CD4-positive, CD25-positive, alpha-beta regulatory T cell (primary cell): Measurements from ENCODE around the gene TSHB. TPM values are rescaled to one million over a fixed set of nuclear protein-coding genes. Genes with fewer than 3 reads are reported as not detected.

Experiments
- ATAC-seq, 2 donors: fragments of 150-1000 bp; cut with Tn5 transposase; one replicate each; pipeline ENCODE4 v1.10.0; 2021; ENCODE audit warnings: low read depth in 2 of 2, moderate number of reproducible peaks in 2 of 2, moderate library complexity in 1 of 2
- DNase-seq, 3 donors: peaks; one replicate each; pipeline versions ENCODE4 v3.0.0 to v3.0.0-alpha.2; 2012 to 2022; ENCODE audit warnings: mixed read lengths in 1 of 3
- H3K27ac ChIP-seq: one replicate; pipeline ENCODE4 v1.7.0; 2013; ENCODE audit warnings: mild to moderate bottlenecking, low read length; ENCODE audit not compliant: insufficient read depth, poor library complexity, severe bottlenecking
- H3K27me3 ChIP-seq: one replicate; pipeline ENCODE4 v1.7.0; 2013; ENCODE audit warnings: low read length; ENCODE audit not compliant: control insufficient read depth, insufficient read depth
- H3K36me3 ChIP-seq: one replicate; pipeline ENCODE4 v1.7.0; 2013; ENCODE audit warnings: mild to moderate bottlenecking, low read length, moderate library complexity; ENCODE audit not compliant: control insufficient read depth, insufficient read depth
- H3K4me1 ChIP-seq: 2 replicates; pipeline ENCODE4 v1.7.0; 2013; ENCODE audit warnings: mild to moderate bottlenecking, low read length; ENCODE audit not compliant: insufficient read depth, control insufficient read depth, poor library complexity, severe bottlenecking
- H3K4me3 ChIP-seq: one replicate; pipeline ENCODE4 v1.7.0; 2013; ENCODE audit warnings: low read depth, mild to moderate bottlenecking, low read length, moderate library complexity
- H3K9me3 ChIP-seq, 2 experiments: 1 replicate in 1 of 2; 2 replicates in 1 of 2; pipeline ENCODE4 v1.7.0; 2013; ENCODE audit warnings: low read length in 2 of 2, mild to moderate bottlenecking in 1 of 2, moderate library complexity in 1 of 2; ENCODE audit not compliant: control insufficient read depth in 2 of 2
- H3K27ac Mint-ChIP-seq, 3 donors: one replicate each; pipeline ENCODE4 v1.8.0; 2020 to 2022; ENCODE audit warnings: mild to moderate bottlenecking in 3 of 3, mixed read lengths in 3 of 3, moderate library complexity in 2 of 3
- H3K27me3 Mint-ChIP-seq: one replicate; pipeline ENCODE4 v1.8.0; 2022; ENCODE audit warnings: mild to moderate bottlenecking, mixed read lengths
- H3K36me3 Mint-ChIP-seq: one replicate; pipeline ENCODE4 v1.8.0; 2020; ENCODE audit warnings: mixed read lengths
- H3K4me1 Mint-ChIP-seq, 4 donors: one replicate each; pipeline ENCODE4 v1.8.0; 2020 to 2022; ENCODE audit warnings: mixed read lengths in 4 of 4, mild to moderate bottlenecking in 1 of 4
- H3K4me3 Mint-ChIP-seq, 4 donors: one replicate each; pipeline ENCODE4 v1.8.0; 2020 to 2022; ENCODE audit warnings: mild to moderate bottlenecking in 4 of 4, mixed read lengths in 4 of 4, moderate library complexity in 3 of 4
- H3K9me3 Mint-ChIP-seq, 7 donors: one replicate each; pipeline ENCODE4 v1.8.0; 2020 to 2022; ENCODE audit warnings: mixed read lengths in 7 of 7, mild to moderate bottlenecking in 3 of 7, moderate library complexity in 2 of 7
- polyA plus RNA-seq, 4 donors: library from polyadenylated mRNA; unstranded; fragments of 300-500 nt; fragmentation: Illumina TruSeq; gene quantifications; one replicate each; pipeline ENCODE4 v1.2.3, GENCODE V29; 2021
- total RNA-seq: library from RNA; stranded (reverse); gene quantifications from one replicate; pipeline ENCODE4 v1.2.3, GENCODE V29; 2022

The TSHB gene
- total and polyA plus RNA-seq, 5 donors from 2014 or later = not detected

DNA sequence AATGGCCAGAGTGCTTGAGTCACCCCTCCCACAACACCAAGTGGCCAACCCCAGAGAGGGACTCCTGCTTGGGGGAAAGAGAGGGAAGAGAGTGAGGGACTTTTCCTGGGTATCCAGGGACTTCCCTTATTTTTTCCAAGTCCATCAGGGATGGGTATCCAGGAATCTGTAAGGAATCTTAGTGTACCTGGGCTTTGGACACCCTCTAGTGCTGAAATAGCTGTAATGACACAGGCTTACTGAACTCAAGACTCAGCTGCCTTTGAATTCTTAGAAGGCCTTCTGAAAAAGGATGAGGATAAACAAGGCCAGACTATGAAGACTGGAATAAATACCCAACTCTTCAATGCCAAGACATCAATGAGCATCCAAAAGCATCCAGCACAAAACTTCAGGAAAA, 12.0 kb downstream of the TSHB start:
- ATAC-seq = no peak
- H3K9me3 Mint-ChIP-seq = peaks cover 0 to 9% (median 0%) of the 10 kb centered on the region in 7 donors
- H3K27me3 Mint-ChIP-seq = peaks cover 16% of the 10 kb centered on the region
- Histone ChIP-seq H3K4me3 (no peak overlapping the region), H3K27me3 (peaks cover 6% of the 10 kb centered on the region), H3K27ac (no peak overlapping the region), H3K36me3 (no peaks in the 10 kb centered on the region), H3K4me1 (no peaks in the 10 kb centered on the region), H3K9me3 (peaks cover 4% of the 10 kb centered on the region in 2 experiments)
- DNase-seq = no peak
- H3K4me1 Mint-ChIP-seq = no peaks in the 10 kb centered on the region
- peaks cover 6% of the 10 kb centered on the region for H3K36me3 Mint-ChIP-seq
- H3K4me3 Mint-ChIP-seq = no peak overlapping the region
- no peak overlapping the region for H3K27ac Mint-ChIP-seq

DNA sequence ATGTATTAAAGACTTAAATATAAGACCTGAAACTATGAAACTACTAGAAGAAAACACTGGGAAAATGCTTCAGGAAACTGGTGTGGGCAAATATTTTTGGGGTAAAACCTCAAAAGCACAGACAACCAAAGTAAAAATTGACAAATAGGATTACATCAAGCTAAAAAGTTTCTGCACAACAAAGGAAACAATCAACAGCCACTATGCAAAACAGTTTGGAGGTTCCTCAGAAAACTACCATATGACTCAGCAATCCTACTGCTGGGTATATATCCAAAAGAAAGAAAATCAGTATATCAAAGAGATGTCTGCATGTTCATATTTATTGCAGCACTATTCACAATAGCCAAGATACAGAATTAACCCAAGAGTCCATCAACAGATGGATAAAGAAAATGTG, 17.1 kb downstream of the TSHB start:
- H3K4me1 ChIP-seq = no peaks in the 10 kb centered on the region
- DNase-seq (no peak), ATAC-seq (no peak)
- no peaks in the 10 kb centered on the region for H3K36me3 ChIP-seq
- H3K27ac Mint-ChIP-seq = no peak overlapping the region
- H3K27me3 Mint-ChIP-seq = peaks cover 16% of the 10 kb centered on the region
- peaks cover 4% of the 10 kb centered on the region in 2 experiments for H3K9me3 ChIP-seq
- peaks cover 0 to 9% (median 0%) of the 10 kb centered on the region in 7 donors for H3K9me3 Mint-ChIP-seq
- H3K4me1 Mint-ChIP-seq = peaks cover 0 to 5% (median 1%) of the 10 kb centered on the region in 4 donors
- no peak overlapping the region for H3K4me3 ChIP-seq
- H3K27ac ChIP-seq = no peak overlapping the region
- H3K4me3 Mint-ChIP-seq = no peak overlapping the region
- H3K36me3 Mint-ChIP-seq = peaks cover 6% of the 10 kb centered on the region
- H3K27me3 ChIP-seq = peaks cover 2% of the 10 kb centered on the region

DNA sequence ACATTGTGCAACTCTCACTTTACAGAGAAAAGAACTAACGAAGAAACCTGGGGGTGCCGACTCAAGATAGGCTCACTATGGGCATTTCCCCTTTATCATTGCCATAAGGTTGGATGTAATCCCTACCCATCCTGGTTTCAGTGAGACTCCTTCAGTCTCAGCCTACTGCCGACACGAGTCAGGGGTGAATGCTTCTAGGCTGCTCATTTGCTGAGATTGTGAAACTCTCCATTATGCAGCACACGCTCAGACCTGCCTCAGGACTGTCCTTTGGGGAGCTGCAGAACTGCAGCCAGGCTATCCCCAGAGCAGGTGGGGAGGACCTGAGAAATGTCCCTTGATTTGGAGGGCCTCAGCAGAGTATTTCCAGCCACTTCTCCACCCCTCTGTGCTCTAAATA, 22.2 kb downstream of the TSHB start:
- Histone ChIP-seq H3K27ac (no peak overlapping the region), H3K4me3 (no peak overlapping the region), H3K36me3 (no peaks in the 10 kb centered on the region), H3K4me1 (no peaks in the 10 kb centered on the region), H3K27me3 (peaks cover 2% of the 10 kb centered on the region), H3K9me3 (no peaks in the 10 kb centered on the region)
- Mint-ChIP-seq H3K4me1 (peaks cover 0 to 6% (median 4%) of the 10 kb centered on the region in 4 donors), H3K4me3 (no peak overlapping the region), H3K36me3 (no peaks in the 10 kb centered on the region), H3K9me3 (no peaks in the 10 kb centered on the region), H3K27ac (no peak overlapping the region), H3K27me3 (no peaks in the 10 kb centered on the region)
- ATAC-seq = no peak
- no peak for DNase-seq

DNA sequence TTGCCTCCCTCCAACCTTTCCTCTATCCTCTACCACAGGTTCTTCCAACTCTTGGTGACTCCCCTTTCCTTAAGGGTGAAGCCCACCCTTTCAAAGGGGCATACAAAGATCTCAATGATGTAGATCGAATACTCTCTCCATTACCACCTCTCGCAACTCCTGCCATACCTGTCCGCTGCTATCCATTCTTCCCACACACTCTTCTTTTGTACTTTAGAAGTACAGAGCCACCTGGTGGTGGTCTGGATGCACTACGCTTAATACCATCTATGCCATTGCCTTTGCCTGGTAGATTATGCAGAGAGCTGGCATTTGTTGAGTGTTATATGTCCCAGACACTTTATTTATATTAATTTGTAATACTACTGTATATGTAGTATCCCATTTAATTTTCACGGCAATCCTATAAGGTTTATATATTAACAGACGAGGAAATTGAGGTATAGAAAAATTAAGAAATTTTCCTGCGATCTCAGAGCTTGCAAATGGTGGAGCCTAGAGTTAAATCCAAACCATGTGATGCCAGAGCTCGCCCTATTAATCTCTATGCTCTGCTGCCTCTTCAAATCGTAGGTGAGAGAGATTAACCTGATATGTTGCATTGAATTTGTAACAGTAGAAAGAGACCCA, 22.9 kb downstream of the TSHB start:
- H3K4me3 Mint-ChIP-seq = no peak overlapping the region
- H3K36me3 Mint-ChIP-seq = no peaks in the 10 kb centered on the region
- H3K4me1 Mint-ChIP-seq = peaks cover 0 to 6% (median 4%) of the 10 kb centered on the region in 4 donors
- peak; percentile 62 to 87 for ATAC-seq
- H3K9me3 Mint-ChIP-seq = no peaks in the 10 kb centered on the region
- Histone ChIP-seq H3K36me3 (no peaks in the 10 kb centered on the region), H3K27ac (no peak overlapping the region), H3K4me3 (no peak overlapping the region), H3K27me3 (peaks cover 2% of the 10 kb centered on the region), H3K9me3 (no peaks in the 10 kb centered on the region), H3K4me1 (no peaks in the 10 kb centered on the region)
- DNase-seq = peak; percentile 38 to 60 (median 51)
- H3K27ac Mint-ChIP-seq = no peak overlapping the region
- H3K27me3 Mint-ChIP-seq = no peaks in the 10 kb centered on the region

DNA sequence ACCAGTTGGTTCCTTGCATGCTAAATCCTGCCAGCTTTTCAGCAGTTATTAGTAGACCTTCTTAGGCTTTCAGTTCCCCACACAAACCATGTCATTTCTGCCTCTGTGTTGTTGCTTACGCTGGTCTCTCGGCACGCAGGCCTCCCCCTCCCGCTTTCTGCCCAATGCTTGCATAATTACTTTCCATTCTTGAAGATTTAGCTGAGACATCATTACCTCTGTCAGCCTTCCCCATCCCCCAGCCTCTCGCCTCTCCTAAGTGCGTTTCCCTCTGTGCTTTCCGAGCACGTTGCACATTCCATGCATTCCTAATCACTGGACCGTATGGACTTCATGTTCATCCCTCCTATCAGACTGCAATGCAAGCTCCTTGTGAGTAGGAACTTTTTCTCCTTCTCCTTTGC, 26.8 kb downstream of the TSHB start:
- Histone ChIP-seq H3K36me3 (no peaks in the 10 kb centered on the region), H3K9me3 (no peaks in the 10 kb centered on the region), H3K4me1 (peaks cover 5% of the 10 kb centered on the region), H3K27me3 (no peaks in the 10 kb centered on the region), H3K4me3 (no peak overlapping the region), H3K27ac (no peak overlapping the region)
- Mint-ChIP-seq H3K27ac (no peak overlapping the region), H3K36me3 (no peaks in the 10 kb centered on the region), H3K4me1 (peaks cover 4 to 15% (median 7%) of the 10 kb centered on the region in 4 donors), H3K27me3 (peaks cover 5% of the 10 kb centered on the region), H3K4me3 (no peak overlapping the region), H3K9me3 (no peaks in the 10 kb centered on the region)
- ATAC-seq = no peak
- no peak for DNase-seq

DNA sequence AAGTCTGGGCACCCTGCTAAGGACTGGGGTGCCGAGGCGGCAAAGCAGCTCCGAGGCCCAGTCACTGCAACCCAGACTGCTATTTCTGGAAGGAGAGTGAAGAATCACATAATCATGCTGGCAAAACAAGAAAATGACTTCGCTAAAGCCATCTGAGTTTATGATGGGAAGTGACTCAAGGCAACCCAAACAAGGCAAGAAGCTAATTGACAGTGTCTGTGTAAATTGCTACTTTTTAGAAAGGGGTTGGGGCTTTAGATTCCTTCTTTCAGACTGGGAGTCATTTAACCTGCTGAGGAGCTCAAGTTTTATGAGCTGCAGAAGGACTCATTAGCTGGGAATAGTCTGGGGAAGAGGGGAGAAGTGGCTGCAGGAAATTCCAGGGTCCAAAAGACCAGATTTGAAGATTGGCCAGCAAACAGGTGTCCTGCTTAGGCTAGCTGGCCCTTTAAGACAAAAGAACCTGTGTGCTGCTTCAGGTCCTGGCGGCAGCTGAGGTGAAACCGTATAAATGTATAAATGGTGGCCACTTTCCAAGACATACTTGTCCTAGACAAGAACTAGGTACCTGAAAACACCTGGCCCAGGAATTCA, 28.1 kb downstream of the TSHB start:
- Histone ChIP-seq H3K4me3 (no peak overlapping the region), H3K36me3 (no peaks in the 10 kb centered on the region), H3K9me3 (no peaks in the 10 kb centered on the region), H3K4me1 (peaks cover 19% of the 10 kb centered on the region), H3K27ac (no peak overlapping the region), H3K27me3 (no peaks in the 10 kb centered on the region)
- peaks cover 9 to 28% (median 16%) of the 10 kb centered on the region in 4 donors for H3K4me1 Mint-ChIP-seq
- peaks cover 10% of the 10 kb centered on the region for H3K27me3 Mint-ChIP-seq
- H3K36me3 Mint-ChIP-seq = no peaks in the 10 kb centered on the region
- DNase-seq (no peak), ATAC-seq (no peak)
- no peak overlapping the region for H3K27ac Mint-ChIP-seq
- H3K4me3 Mint-ChIP-seq = no peak overlapping the region
- no peaks in the 10 kb centered on the region for H3K9me3 Mint-ChIP-seq

DNA sequence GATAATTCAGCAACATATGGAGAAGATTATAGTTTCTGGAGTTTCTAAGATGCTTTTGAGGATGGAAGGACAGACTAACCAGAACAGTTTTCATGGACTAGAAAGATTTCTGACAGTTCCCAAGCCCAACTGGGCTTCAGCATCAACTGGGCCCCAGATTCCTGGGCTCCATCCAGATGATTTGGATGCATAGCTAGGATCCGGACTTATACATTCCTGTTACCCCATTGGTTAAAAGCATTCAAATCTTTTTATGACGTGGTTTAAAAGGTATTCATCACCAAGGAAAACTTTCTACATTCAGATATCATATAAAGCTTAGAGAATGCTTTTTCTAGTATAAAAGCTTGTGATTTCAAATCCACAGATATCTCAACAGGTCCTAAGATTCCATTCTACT, 29.7 kb downstream of the TSHB start:
- H3K4me3 Mint-ChIP-seq = no peak overlapping the region
- no peak overlapping the region for H3K27ac Mint-ChIP-seq
- H3K27ac ChIP-seq = no peak overlapping the region

DNA sequence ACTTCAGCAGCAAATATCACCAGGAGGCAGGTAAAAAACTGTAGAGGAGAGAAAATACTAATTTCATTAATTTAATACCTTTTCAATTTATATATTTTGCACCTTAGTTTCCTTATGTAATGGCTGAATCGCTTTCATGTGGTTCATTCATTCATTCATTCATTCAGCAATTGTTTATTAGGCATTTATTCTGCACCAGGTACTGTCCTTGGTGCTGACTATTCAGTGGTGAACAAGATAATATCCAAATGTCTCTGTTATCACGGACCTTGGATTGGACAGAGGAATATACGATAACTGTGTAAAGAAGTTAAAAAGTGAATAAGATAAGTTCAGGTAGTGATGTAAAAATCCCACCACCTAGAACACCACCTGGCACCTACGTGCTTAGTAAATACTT, 30.9 kb downstream of the TSHB start:
- Histone ChIP-seq H3K27me3 (no peaks in the 10 kb centered on the region), H3K4me3 (no peak overlapping the region), H3K27ac (no peak overlapping the region), H3K9me3 (no peaks in the 10 kb centered on the region), H3K4me1 (peaks cover 31% of the 10 kb centered on the region), H3K36me3 (no peaks in the 10 kb centered on the region)
- H3K36me3 Mint-ChIP-seq = no peaks in the 10 kb centered on the region
- H3K9me3 Mint-ChIP-seq = peaks cover 0 to 5% (median 0%) of the 10 kb centered on the region in 7 donors
- no peak overlapping the region for H3K4me3 Mint-ChIP-seq
- peaks cover 12% of the 10 kb centered on the region for H3K27me3 Mint-ChIP-seq
- DNase-seq = no peak
- ATAC-seq = no peak
- peak overlapping the region in 1 of 3 donors; percentile 62 for H3K27ac Mint-ChIP-seq
- peaks cover 19 to 44% (median 31%) of the 10 kb centered on the region in 4 donors for H3K4me1 Mint-ChIP-seq

More for the DNA sequence above, 29.7 kb downstream of the TSHB start:
- Histone ChIP-seq H3K36me3 (no peaks in the 10 kb centered on the region), H3K9me3 (no peaks in the 10 kb centered on the region), H3K4me1 (peaks cover 29% of the 10 kb centered on the region), H3K4me3 (no peak overlapping the region), H3K27me3 (no peaks in the 10 kb centered on the region)
- ATAC-seq (no peak), DNase-seq (no peak)
- Mint-ChIP-seq H3K36me3 (no peaks in the 10 kb centered on the region), H3K9me3 (peaks cover 0 to 5% (median 0%) of the 10 kb centered on the region in 7 donors), H3K4me1 (peaks cover 16 to 40% (median 30%) of the 10 kb centered on the region in 4 donors), H3K27me3 (peaks cover 12% of the 10 kb centered on the region)
